A549 (cell line): ENCODE results near the gene CSNK2A1. TPM values are rescaled to one million over a fixed set of nuclear protein-coding genes. Genes with fewer than 3 reads are reported as not detected.

Experiments
- ATAC-seq, 2 experiments: fragments of 200-7000 bp in 1 of 2; fragments of >200 bp in 1 of 2; cut with Nextera tagmentation in 1 of 2; cut with Tn5 transposase in 1 of 2; 3 replicates each; pipeline versions ENCODE4 v1.8.0 to v1.9.1; 2018 to 2020; ENCODE audit warnings: mild to moderate bottlenecking in 1 of 2, moderate library complexity in 1 of 2
- CTCF ChIA-PET: fragments of 300-600 bp; sonication (Branson Sonifier 250); formaldehyde crosslinking; extraction: SDS; loops from one replicate; lab custom pipeline; 2021; ENCODE audit warnings: antibody characterized with exemption, inconsistent platforms; lab: Yijun Ruan, JAX
- POLR2A ChIA-PET: fragments of 350-600 bp; formaldehyde crosslinking; extraction: SDS; loops from one replicate; lab custom pipeline; 2021; ENCODE audit warnings: antibody characterized with exemption, inconsistent platforms; lab: Yijun Ruan, JAX
- DNase-seq, 2 experiments: peaks; one replicate each; pipeline versions ENCODE4 v3.0.0 to v3.0.0-alpha.2; 2011 to 2016; ENCODE audit warnings: low read depth in 1 of 2, low spot score in 1 of 2
- FAIRE-seq: peaks from 2 replicates; lab custom pipeline; 2011; peaks lifted over from hg19 to GRCh38; lab: Jason Lieb, UNC
- H3K27ac ChIP-seq, 2 experiments: fragments of >200 bp; sonication (Bioruptor Twin); formaldehyde crosslinking; 3 replicates each; pipeline ENCODE4 v1.5.1; 2016 to 2017
- H3K4me1 ChIP-seq: fragments of >200 bp; sonication (Bioruptor Twin); formaldehyde crosslinking; 3 replicates; pipeline ENCODE4 v1.6.1; 2016
- H3K4me2 ChIP-seq: fragments of >200 bp; sonication (Bioruptor Twin); formaldehyde crosslinking; 3 replicates; pipeline ENCODE4 v1.6.1; 2016
- H3K4me3 ChIP-seq: fragments of >200 bp; sonication (Bioruptor Twin); formaldehyde crosslinking; 3 replicates; pipeline ENCODE4 v1.5.1; 2016
- H3K9me3 ChIP-seq: fragments of >200 bp; sonication (Bioruptor Twin); formaldehyde crosslinking; 3 replicates; pipeline ENCODE4 v1.6.1; 2016
- CHD4 ChIP-seq: fragments of 200-600 bp; sonication (generic); IDR thresholded peaks from 2 replicates; pipeline ENCODE4 v1.6.1; 2016; ENCODE audit warnings: antibody characterized with exemption, mild to moderate bottlenecking, borderline replicate concordance
- EHF ChIP-seq: fragments of 250-450 bp; sonication (Bioruptor Pico); IDR thresholded peaks from 2 replicates; pipeline ENCODE4 v1.5.0; 2020; ENCODE audit warnings: mild to moderate bottlenecking
- EHMT2 ChIP-seq: fragments of 200-600 bp; sonication (generic); IDR thresholded peaks from 2 replicates; pipeline ENCODE4 v1.6.1; 2016; ENCODE audit warnings: antibody characterized with exemption, low read depth, mild to moderate bottlenecking, moderate library complexity
- ESRRA ChIP-seq: fragments of 150-350 bp; IDR thresholded peaks from 2 replicates; pipeline ENCODE4 v1.6.1; 2014; ENCODE audit warnings: mild to moderate bottlenecking, low read length, borderline replicate concordance
- FOSB ChIP-seq: fragments of 250-450 bp; sonication (Bioruptor Pico); IDR thresholded peaks from 2 replicates; pipeline ENCODE4 v1.5.0; 2020; ENCODE audit warnings: mild to moderate bottlenecking, moderate library complexity
- FOSL2 ChIP-seq, 2 experiments: fragments of 450-650 bp in 1 of 2; fragments of >200 bp in 1 of 2; sonication (Bioruptor Twin) in 1 of 2; formaldehyde crosslinking; IDR thresholded peaks; 2 replicates each; pipeline versions ENCODE4 v1.5.0 to v1.6.1; 2016 to 2020; ENCODE audit warnings: mild to moderate bottlenecking in 1 of 2, moderate library complexity in 1 of 2
- FOXS1 ChIP-seq: fragments of 250-450 bp; sonication (Bioruptor Pico); IDR thresholded peaks from 2 replicates; pipeline ENCODE4 v1.5.0; 2020; ENCODE audit warnings: mild to moderate bottlenecking, moderate library complexity
- HDAC2 ChIP-seq: fragments of 200-600 bp; sonication (generic); IDR thresholded peaks from 2 replicates; pipeline ENCODE4 v1.6.1; 2016
- HES2 ChIP-seq: fragments of >200 bp; sonication (Bioruptor Twin); formaldehyde crosslinking; IDR thresholded peaks from 2 replicates; pipeline ENCODE4 v1.6.1; 2016
- HMGXB4 ChIP-seq: fragments of 250-450 bp; sonication (Bioruptor Pico); IDR thresholded peaks from 2 replicates; pipeline ENCODE4 v1.5.0; 2021; ENCODE audit warnings: mild to moderate bottlenecking, moderate library complexity, borderline replicate concordance
- HOXA7 ChIP-seq: fragments of 250-450 bp; sonication (Bioruptor Pico); IDR thresholded peaks from 2 replicates; pipeline ENCODE4 v1.5.0; 2020; ENCODE audit warnings: mild to moderate bottlenecking, moderate library complexity
- HOXB13 ChIP-seq: fragments of 250-450 bp; sonication (Bioruptor Pico); IDR thresholded peaks from 2 replicates; pipeline ENCODE4 v1.5.0; 2020; ENCODE audit warnings: low read depth, mild to moderate bottlenecking, moderate library complexity
- HOXB5 ChIP-seq: fragments of 250-450 bp; sonication (Bioruptor Pico); IDR thresholded peaks from 2 replicates; pipeline ENCODE4 v1.5.0; 2020; ENCODE audit warnings: mild to moderate bottlenecking, moderate library complexity
- JUNB ChIP-seq: fragments of >200 bp; sonication (Bioruptor Twin); formaldehyde crosslinking; IDR thresholded peaks from 2 replicates; pipeline ENCODE4 v1.6.1; 2016
- KDM1A ChIP-seq: fragments of 200-600 bp; sonication (generic); IDR thresholded peaks from 2 replicates; pipeline ENCODE4 v1.6.1; 2016; ENCODE audit warnings: low read depth, mild to moderate bottlenecking
- KDM5A ChIP-seq: fragments of 200-600 bp; sonication (generic); IDR thresholded peaks from 2 replicates; pipeline ENCODE4 v1.6.1; 2016; ENCODE audit warnings: antibody characterized with exemption, mild to moderate bottlenecking
- MAFK ChIP-seq: fragments of 450-650 bp; IDR thresholded peaks from 2 replicates; pipeline ENCODE4 v1.6.1; 2014; ENCODE audit not compliant: partially characterized antibody
- MAZ ChIP-seq: fragments of 150-350 bp; IDR thresholded peaks from 2 replicates; pipeline ENCODE4 v1.6.1; 2014; ENCODE audit warnings: antibody characterized with exemption, low read depth, low read length, borderline replicate concordance
- MYC ChIP-seq: IDR thresholded peaks from 2 replicates; pipeline ENCODE4 v1.6.1; 2012; ENCODE audit warnings: mild to moderate bottlenecking, inconsistent platforms, low read length, improper control_type of control experiment, borderline replicate concordance
- NFE2L2 ChIP-seq: fragments of 150-350 bp; conservative IDR thresholded peaks from 2 replicates; pipeline ENCODE4 v1.6.1; 2014; ENCODE audit warnings: low read length
- PHF8 ChIP-seq: fragments of 200-600 bp; sonication (generic); IDR thresholded peaks from 2 replicates; pipeline ENCODE4 v1.6.1; 2016; ENCODE audit warnings: low read depth, mild to moderate bottlenecking, antibody characterized with exemption, moderate library complexity, borderline replicate concordance
- POLR2A ChIP-seq: IDR thresholded peaks from 2 replicates; pipeline ENCODE4 v1.6.1; 2012; ENCODE audit warnings: mild to moderate bottlenecking, low read length
- RAD21 ChIP-seq, 2 experiments: fragments of >200 bp in 1 of 2; sonication (Bioruptor Twin) in 1 of 2; formaldehyde crosslinking in 1 of 2; IDR thresholded peaks in 1 of 2; conservative IDR thresholded peaks in 1 of 2; 2 replicates in 1 of 2; 3 replicates in 1 of 2; pipeline ENCODE4 v1.6.1; 2012 to 2018; ENCODE audit warnings: inconsistent platforms in 1 of 2
- RARB ChIP-seq: fragments of 250-450 bp; sonication (Bioruptor Pico); IDR thresholded peaks from 2 replicates; pipeline ENCODE4 v1.8.0; 2021; ENCODE audit warnings: mild to moderate bottlenecking, moderate library complexity
- RCOR1 ChIP-seq: fragments of 150-350 bp; IDR thresholded peaks from 2 replicates; pipeline ENCODE4 v1.6.1; 2014; ENCODE audit warnings: antibody characterized with exemption, low read length, low read depth
- SMC3 ChIP-seq: fragments of >200 bp; sonication (Bioruptor Twin); formaldehyde crosslinking; IDR thresholded peaks from 3 replicates; pipeline ENCODE4 v1.6.1; 2018; ENCODE audit warnings: inconsistent platforms
- ZNF302 ChIP-seq: fragments of 250-450 bp; sonication (Bioruptor Pico); IDR thresholded peaks from 2 replicates; pipeline ENCODE4 v1.9.0; 2021; ENCODE audit warnings: inconsistent platforms, mild to moderate bottlenecking, moderate library complexity
- WGBS: methylation state at CpG from one replicate; pipeline ENCODE4 v1.1.6; 2017; ENCODE audit errors: missing lambda C conversion rate; 5-methylcytosine and 5-hydroxymethylcytosine counted together
- polyA plus RNA-seq, 4 experiments: library from polyadenylated mRNA; depleted of rRNA in 3 of 4; stranded (reverse); fragments of >200 nt; fragmentation: RNase III in 1 of 4; extraction: RNeasy Plus Mini Kit Qiagen cat#74134 plus additional on column Dnase treatment in 1 of 4; gene quantifications; 2 replicates in 3 of 4; 3 replicates in 1 of 4; pipeline ENCODE4 v1.2.3, GENCODE V29; 2011 to 2017

The CSNK2A1 gene
- polyA plus RNA-seq, 2 of the 4 experiments (the other 2 are of a cell fraction) = 157 to 306 TPM

GRCh38 chr20:560680-561079 is 17.1 kb upstream of the CSNK2A1 start:
- no peak for FAIRE-seq
- WGBS = 4% methylated on average over 2 of the region's 2 CpGs
- ChIA-PET POLR2A (interaction anchor here (1.0 kb wide), 1 partner anchor 17 kb away, joined by 4 read pairs; the partner anchor contains the start of gene CSNK2A1), CTCF (interaction anchor here (0.7 to 20.9 kb wide), 30 partner anchors 13 to 396 kb away, joined by 3 to 432 read pairs (median 5); partner anchors contain the start of genes CSNK2A1 and SRXN1)
- TF ChIP-seq KDM5A = no peak
- TF ChIP-seq RAD21 (conservative IDR thresholded peaks at IDR 0.05 in 1 of 2, IDR thresholded peaks at IDR 0.05 in 1 of 2) = peak; percentile 10 to 31; a peak in 1 of 5 replicates
- peak; percentile 30 to 52; a peak in 3 of 6 replicates for ATAC-seq
- Histone ChIP-seq H3K4me3 (no peak overlapping the region), H3K4me1 (peaks cover 6% of the 10 kb centered on the region; the same call in 2 of the 3 replicates), H3K9me3 (no peaks in the 10 kb centered on the region), H3K27ac (no peak overlapping the region), H3K4me2 (no peak overlapping the region)
- DNase-seq = no peak

DNA sequence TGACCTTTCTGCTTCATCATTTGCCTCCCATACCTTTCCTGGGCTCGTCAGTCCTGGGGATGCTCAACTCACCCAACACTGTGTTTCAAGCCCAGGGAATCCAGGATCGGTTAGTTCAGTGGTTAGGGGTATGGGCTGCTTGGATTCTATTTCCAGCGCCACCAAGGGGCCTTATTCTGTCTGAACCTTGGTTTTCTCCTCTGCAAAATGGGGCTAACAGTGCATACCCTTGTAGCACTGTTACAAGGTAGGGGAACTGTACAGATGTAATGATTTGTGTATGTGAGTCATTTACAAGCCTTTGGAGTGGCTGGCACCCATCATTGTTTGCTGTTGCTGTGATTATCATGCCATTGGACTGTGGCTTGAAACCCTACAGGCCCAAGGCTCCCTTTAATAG is 14.5 kb upstream of the CSNK2A1 start:
- ATAC-seq (no peak), FAIRE-seq (no peak), DNase-seq (no peak)
- Histone ChIP-seq H3K4me2 (no peak overlapping the region), H3K4me1 (peaks cover 16% of the 10 kb centered on the region; the same call in 2 of the 3 replicates), H3K4me3 (no peak overlapping the region), H3K9me3 (no peaks in the 10 kb centered on the region), H3K27ac (no peak overlapping the region)
- WGBS = 57% methylated on average over 3 of the region's 3 CpGs
- no peak for TF ChIP-seq HOXA7
- TF ChIP-seq EHMT2 = no peak
- TF ChIP-seq MAZ = no peak
- no peak for TF ChIP-seq NFE2L2
- TF ChIP-seq CHD4 = no peak
- no peak for TF ChIP-seq EHF (CRISPR knock-in tag)
- TF ChIP-seq FOSL2 (IDR thresholded peaks at IDR 0.05) = no peak
- TF ChIP-seq FOSL2 (CRISPR knock-in tag; IDR thresholded peaks at IDR 0.05) = 0 out of 2 replicates have a peak, but pooled peaks have one; percentile 8
- ChIA-PET CTCF (interaction anchor here (2.6 to 20.9 kb wide), 3 partner anchors 87 to 176 kb away, joined by 8 to 432 read pairs (median 17); no protein-coding TSS in a partner anchor), POLR2A (no interaction called here)

DNA sequence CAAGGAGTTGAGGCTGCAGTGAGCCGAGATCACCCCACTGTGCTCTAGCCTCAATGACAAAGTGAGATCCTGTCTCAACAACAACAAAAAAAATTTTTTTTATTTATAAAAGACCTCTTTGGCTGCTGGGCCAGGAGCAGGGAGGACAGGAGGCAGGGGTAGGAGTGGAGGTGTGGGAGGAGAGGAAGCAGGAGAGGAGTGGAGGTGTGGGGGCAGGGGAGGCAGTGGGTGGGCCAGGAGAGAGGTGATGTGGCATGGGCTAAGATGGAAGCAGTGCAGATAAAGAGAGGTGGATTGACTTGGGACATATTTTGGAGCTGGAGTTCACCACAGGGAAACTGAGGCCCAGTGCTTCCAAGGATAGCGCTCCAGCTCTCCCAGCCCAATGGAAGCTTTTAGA is 13.4 kb upstream of the CSNK2A1 start:
- Histone ChIP-seq H3K27ac (no peak overlapping the region), H3K4me1 (peaks cover 16% of the 10 kb centered on the region; the same call in 2 of the 3 replicates), H3K9me3 (no peaks in the 10 kb centered on the region), H3K4me3 (no peak overlapping the region), H3K4me2 (no peak overlapping the region)
- DNase-seq (no peak), ATAC-seq (no peak), FAIRE-seq (no peak)
- POLR2A ChIA-PET = no interaction called here
- TF ChIP-seq MYC (no peak), HES2 (no peak)
- CTCF ChIA-PET = interaction anchor here (0.6 to 3.9 kb wide), 5 partner anchors 22 to 183 kb away, joined by 4 to 22 read pairs (median 8); no protein-coding TSS in a partner anchor
- WGBS = 83% methylated on average over 2 of the region's 2 CpGs

- no peak; a peak in 2 of 6 replicates for ATAC-seq
- no peak for FAIRE-seq
- no peak for DNase-seq
- POLR2A ChIA-PET = no interaction called here
- Histone ChIP-seq H3K4me1 (peaks cover 16% of the 10 kb centered on the region; the same call in 2 of the 3 replicates), H3K4me2 (no peak overlapping the region), H3K4me3 (no peak overlapping the region), H3K27ac (no peak overlapping the region), H3K9me3 (no peaks in the 10 kb centered on the region)
- TF ChIP-seq HOXB13 (no peak), RARB (CRISPR knock-in tag) (no peak), MAFK (no peak), ESRRA (no peak)
- WGBS = 45% methylated on average over 6 of the region's 6 CpGs
- CTCF ChIA-PET = interaction anchor here (1.0 to 3.9 kb wide), 6 partner anchors 10 to 184 kb away, joined by 3 to 22 read pairs (median 8); partner anchors contain the start of gene CSNK2A1
Measured at GRCh38 chr20:555976-556385, 12.4 kb upstream of the CSNK2A1 start.

DNA sequence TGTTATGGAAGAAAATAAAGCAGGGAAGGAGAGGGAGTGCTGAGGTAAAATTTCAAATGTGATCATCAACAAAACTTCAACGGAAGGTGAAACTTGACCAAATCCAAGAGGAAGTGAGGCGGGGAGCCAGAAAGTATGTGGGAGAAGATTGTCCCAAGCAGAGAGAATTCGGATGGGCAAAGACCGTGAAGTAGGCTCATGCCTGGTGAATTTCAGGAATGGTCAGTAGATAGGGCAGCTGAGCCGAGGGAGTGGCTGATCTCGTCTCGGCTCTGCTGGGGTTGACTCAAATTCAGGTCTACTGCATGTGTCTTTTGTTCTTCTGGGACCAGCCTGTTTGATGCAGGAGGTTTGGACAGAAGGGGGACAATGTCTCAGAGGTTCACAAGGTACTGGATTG is 7.0 kb upstream of the CSNK2A1 start:
- ChIA-PET POLR2A (no interaction called here), CTCF (interaction anchor here (0.8 to 13.2 kb wide), 8 partner anchors 11 to 405 kb away, joined by 3 to 85 read pairs (median 6); no protein-coding TSS in a partner anchor)
- Histone ChIP-seq H3K4me1 (peaks cover 10% of the 10 kb centered on the region; the same call in 2 of the 3 replicates), H3K4me3 (no peak overlapping the region), H3K27ac (no peak overlapping the region), H3K4me2 (no peak overlapping the region), H3K9me3 (no peaks in the 10 kb centered on the region)
- 61% methylated on average over 7 of the region's 7 CpGs for WGBS
- ATAC-seq (no peak), DNase-seq (no peak), FAIRE-seq (no peak)
- TF ChIP-seq RCOR1 = no peak
- no peak for TF ChIP-seq KDM1A
- TF ChIP-seq JUNB = no peak
- TF ChIP-seq PHF8 = no peak
- TF ChIP-seq CHD4 = no peak
- no peak for TF ChIP-seq MYC
- no peak for TF ChIP-seq POLR2A
- no peak for TF ChIP-seq HOXB5 (CRISPR knock-in tag)
- TF ChIP-seq FOXS1 (CRISPR knock-in tag) = no peak
- TF ChIP-seq SMC3 = no peak
- no peak for TF ChIP-seq HMGXB4
- no peak for TF ChIP-seq HOXA7
- no peak for TF ChIP-seq HDAC2
- TF ChIP-seq FOSB = no peak
- no peak for TF ChIP-seq ZNF302
